Anterior cingulate cortex (tissue), 58 donors: ENCODE measurements around the gene SP2.
A peak's percentile ranks its signal among the peaks of the same experiment; 100 is the strongest.

Experiments used
- DNase-seq, 58 donors: peaks; one replicate each; lab custom pipeline; 2025; lab: John Stamatoyannopoulos, UW

Gene SP2

GRCh38 chr17:47945080-47945479 lies 49.0 kb downstream of the SP2 start:
- peak in 37 of 58 donors; percentile 5 to 72 (median 31) for DNase-seq

- DNase-seq: peak in 25 of 58 donors; percentile 2 to 48 (median 26)
These were observed 49.8 kb downstream of the SP2 start for GRCh38 chr17:47945529-47946508.

DNA sequence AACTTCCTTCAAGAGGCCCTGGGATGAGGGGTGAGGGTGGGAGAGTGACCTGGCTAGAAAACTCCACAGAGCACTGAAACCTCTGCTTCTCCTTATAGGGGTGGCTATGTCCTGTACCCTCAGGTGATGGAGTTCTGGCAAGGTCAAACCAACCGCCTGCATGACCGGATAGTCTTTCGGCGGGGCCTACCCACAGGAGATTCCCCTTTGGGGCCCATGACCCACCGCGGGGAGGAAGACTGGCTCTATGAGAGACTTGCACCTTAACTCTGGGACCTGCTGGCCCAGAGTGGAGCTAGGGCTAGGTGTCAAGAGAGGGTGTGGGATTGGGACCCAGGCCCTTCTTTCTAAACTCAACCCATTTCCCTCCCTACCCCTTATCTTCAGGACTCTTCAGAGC lies 50.5 kb downstream of the SP2 start:
- DNase-seq: no peak

DNA sequence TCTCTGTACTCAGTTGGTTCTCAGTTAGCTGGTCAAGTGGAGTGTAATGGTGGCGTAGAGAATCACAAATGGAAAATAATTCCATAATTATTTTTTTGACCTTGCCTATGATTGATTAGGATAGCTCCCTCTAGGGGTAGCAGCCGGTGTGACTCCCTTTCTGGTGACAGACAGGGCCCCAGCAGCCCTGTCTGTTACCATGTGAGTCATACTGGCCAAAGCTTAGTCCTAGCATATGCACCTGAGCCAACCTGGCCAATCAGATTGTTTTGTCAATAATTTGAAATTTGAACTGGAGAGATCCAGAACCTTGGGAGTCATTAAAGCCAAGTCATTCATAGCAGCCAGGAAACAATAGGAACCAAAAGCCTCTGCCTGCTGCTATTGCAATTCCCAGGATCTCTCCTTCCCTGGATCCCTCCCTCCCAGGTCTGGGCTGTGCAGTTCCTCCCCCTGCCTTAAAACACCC lies 50.9 kb downstream of the SP2 start:
- peak in 38 of 58 donors; percentile 3 to 64 (median 22) for DNase-seq

DNA sequence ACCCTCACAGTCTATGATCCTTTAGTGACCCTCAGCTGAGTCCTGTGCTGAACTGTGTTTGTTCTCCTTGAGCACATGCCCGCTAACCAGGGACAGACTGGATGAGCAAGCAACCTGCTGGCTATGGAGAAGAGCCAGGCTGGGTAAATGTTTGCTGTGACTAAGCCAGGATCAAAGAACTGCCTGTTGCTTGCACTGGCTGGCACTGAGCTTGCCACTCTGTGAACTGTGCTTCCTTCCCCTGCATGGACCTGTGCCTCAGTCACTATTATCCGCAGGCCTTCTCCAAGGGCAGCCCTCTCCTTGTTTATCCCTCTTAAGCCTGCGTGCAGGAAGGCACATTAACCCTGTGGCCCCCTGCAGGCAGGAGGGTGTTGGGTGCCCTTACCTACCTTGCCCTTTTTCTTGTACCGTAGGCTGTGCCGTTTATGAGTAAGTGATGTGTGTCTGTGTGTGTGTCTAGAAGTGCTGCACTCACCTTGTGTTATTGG lies 52.7 kb downstream of the SP2 start:
- peak in 1 of 58 donors; percentile 7 for DNase-seq

DNA sequence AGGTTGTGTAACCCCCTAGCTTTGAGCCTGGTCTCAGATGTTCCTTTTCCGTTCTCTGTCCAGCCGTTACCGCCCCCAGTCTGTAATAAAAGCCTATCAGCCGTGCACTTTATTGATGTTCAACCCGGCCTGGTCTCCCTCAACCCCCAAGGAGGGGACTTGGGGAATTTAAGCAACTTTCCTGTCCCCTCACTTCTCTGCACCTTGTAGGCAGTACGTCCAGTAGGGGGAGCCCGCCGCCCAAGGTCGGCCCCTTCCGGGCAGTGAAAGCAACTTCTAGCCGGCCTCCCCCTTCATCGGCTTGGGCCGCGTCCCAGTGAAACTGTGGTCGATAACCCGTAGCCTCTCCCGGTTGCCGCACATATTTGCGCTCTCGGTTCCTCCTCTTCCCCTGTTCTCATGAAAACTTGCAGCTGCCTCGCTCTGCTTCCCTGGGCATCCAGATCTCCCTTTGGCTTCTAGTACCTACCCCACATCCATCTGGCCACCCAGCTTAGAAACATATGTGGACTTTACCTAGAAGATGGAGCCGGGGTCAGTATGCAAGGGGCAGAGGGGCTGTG lies 53.2 kb downstream of the SP2 start:
- peak in 56 of 58 donors; percentile 4 to 87 (median 68) for DNase-seq

DNA sequence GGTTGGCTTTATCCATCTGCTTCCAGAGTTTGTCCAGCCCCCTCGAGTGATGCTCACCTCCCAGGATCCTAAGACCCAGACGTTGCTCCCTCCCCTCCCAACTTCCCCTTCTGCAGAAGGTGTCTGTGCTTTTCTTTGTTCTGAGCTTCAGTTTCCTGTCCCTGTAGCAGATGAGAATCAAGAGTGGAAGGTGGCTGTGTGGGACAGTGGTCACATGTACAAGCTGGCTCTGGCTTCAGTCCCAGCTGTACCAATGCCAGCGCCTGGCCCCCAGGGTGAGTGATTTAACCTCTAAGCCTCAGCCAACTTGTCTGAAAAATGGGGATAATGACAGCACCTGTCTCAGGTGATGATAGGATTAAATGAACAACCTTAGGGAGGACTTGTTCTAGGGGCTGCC lies 53.9 kb downstream of the SP2 start:
- DNase-seq: peak in 1 of 58 donors; percentile 17

DNA sequence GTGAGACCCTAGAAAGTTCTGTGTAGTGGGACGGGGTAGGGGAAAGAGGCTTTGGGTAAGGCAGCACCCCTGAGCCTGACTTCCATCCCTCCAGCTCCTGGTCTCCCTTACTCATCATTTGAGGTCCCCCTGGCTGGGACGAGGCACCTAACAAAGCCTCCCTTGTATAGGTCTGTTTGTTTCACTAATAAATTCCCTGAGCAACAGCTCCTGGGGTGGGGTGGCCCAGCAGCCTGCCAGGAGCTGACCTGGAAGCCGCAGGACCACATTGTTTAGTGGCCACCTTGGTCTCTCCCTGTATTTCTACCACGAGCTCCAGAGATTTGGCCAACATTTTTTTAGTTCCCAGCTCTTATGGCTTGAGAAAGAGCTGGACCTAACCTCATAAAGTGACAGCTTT lies 54.4 kb downstream of the SP2 start:
- no peak for DNase-seq

GRCh38 chr17:47952171-47953021 lies 56.4 kb downstream of the SP2 start:
- DNase-seq: no peak

GRCh38 chr17:47953909-47954308 lies 57.9 kb downstream of the SP2 start:
- no peak for DNase-seq

DNA sequence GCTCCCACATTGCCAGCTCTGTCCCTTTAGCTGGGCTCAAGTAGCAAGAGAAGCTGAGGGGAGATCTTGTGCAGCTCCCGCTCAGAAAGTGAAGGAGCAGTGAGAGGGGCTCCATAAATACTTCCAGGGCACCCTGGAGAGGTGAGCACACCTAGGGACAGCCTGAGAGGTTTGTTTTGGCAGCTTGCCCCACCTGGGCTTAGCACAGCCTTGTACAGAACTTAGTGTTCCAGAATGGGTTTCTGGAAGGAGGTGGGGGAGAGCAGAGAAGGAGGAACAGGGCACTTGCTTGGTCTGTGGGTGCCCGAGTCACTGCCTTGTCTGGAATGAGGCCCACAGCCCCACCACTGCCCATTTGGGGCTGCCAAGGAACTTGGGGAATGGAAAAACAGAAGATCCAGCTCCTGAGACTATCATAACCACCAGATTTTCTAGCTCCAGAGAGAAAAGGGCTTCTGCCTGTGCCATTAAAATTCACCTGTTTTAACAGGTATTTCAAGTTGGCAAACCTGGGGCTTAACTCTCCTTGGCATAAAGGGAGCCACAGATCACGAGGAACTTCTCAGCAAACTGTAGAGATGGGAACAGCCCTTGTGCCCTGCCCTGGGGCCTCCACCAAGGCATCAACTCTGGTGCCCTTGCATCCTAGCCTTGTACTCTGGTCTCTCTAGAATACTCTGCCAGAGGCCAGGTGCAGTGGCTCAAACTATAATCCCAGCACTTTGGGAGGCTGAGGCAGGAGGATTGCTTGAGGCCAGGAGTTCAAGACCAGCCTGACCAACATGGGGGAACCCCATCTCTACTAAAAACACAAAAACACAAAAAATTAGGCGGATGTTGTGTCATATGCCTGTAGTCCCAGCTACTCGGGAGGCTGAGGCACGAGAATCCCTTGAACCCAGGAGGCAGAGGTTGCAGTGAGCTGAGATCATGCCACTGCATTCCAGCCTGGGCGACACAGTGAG lies 59.7 kb downstream of the SP2 start:
- DNase-seq: no peak

GRCh38 chr17:47956791-47957590 lies 61.0 kb downstream of the SP2 start:
- no peak for DNase-seq

- DNase-seq: no peak
These were observed 61.8 kb downstream of the SP2 start, which contains the start of gene PRR15L for GRCh38 chr17:47957591-47958490. TSS of gene PRR15L (minus strand) at chr17:47957883. CDS start at chr17:47953234, 4,649 bp downstream.

GRCh38 chr17:47959825-47960655 lies 64.0 kb downstream of the SP2 start:
- DNase-seq: no peak

DNA sequence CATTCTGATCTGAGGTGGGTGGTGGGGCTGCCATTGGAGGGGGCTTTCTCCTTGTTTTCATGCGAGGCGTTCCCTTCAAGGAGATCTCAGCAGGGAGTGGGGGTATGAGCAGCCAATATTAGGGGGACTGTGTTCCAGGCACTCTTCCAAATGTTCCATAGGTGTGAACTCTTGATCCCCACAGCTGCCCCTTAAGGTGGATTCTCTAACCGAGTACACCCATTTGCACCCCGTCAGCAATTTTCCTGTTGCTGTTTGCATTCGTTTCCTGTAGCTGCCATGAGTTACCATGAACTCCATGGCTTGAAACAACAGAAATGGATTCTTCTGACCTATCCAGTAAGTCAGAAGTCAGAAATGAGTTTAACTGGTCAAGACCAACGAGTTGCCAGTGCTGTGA lies 65.4 kb downstream of the SP2 start:
- no peak for DNase-seq

DNA sequence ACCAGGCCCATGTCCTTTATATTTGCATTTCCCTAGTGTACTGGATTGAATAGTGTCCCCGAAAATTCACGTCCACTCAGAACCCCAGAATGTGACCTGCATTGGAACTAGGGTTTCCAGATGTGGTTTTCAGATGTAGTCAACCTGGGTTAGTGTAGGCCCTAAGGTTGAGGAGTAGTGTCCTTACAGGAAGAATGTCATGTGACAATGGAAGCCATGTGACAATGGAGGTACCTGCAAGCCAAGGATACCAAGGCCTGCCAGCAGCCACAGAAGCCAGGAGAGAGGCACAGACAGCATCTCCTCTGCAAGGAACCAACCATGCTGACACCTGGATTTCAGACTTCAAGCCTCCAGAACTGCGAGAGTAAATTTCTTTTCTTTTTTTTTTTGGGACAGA lies 66.9 kb downstream of the SP2 start:
- no peak for DNase-seq
